ENCODE data around the gene UBE2D3.
A peak's percentile ranks its signal among the peaks of the same experiment; 100 is the strongest.

UBE2D3 gene

DNA sequence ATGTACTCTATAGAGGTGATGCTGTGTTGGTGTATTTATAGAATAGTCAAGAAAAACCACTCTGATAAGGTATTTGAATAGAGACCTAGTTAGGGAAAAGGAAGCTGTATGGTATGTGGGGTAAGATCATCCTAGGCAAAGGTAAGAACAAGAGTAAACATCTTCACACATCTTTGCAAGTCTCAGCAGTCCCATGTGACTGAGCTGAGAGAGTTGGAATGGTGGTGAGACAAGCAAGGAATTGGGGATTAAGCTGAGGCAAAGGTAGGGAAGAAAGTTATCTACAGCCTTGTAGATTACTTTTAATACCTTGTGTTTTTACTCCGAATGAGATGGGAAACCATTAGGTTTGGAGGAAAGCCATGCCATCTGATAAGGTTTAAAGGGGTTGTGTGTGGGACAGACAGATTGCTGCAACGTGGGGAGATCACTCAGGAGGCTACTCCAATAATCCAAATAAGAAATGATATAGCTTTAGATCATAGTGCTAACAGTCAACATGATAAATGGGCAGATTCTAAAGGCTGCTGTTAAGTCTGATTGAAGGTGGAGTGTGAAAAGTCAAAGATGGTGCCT is 34.9 kb downstream of the UBE2D3 start:
- DNase-seq = no peak

DNA sequence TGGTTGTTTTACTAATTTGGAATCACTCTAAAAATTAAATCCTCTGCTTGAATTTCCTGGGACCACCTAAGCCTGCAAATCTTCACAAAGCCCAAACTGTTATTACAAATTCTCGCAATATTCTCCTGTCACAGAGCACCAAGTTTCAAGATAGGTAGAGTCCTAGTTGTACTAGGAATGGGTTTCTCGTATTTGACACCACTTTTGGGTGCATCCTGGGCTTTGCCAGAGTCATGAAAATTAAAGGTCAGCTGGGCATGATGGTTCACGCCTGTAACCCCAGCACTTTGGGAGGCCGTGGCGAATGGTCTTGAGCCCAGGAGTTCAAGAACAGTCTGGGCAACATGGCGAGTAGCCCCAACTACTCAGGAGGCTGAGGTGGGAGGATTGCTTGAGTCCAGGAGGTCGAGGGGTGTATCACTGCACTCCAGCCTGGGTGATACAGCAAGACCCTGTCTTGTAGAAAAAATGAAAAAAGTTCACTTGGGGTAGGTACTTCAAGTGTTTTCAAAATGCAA is 36.0 kb downstream of the UBE2D3 start:
- no peak for DNase-seq

DNA sequence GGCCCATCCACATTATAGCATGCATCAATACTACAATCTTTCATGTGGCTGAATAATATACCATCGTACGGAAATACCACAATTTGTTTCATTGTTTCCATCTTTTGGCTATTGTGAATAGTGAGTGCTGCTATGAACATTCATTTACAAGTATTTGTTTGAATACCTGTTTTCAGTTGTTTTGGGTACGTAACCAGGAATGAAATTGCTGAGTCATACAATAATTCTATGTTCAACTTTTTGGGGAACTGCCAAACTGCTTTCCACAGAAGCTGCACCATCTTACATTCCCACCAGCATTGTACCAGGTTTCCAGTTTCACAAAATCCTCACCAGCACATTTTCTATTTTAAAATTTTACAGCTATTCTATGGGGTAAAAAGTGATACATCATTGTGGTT is 38.0 kb downstream of the UBE2D3 start:
- DNase-seq = no peak

DNA sequence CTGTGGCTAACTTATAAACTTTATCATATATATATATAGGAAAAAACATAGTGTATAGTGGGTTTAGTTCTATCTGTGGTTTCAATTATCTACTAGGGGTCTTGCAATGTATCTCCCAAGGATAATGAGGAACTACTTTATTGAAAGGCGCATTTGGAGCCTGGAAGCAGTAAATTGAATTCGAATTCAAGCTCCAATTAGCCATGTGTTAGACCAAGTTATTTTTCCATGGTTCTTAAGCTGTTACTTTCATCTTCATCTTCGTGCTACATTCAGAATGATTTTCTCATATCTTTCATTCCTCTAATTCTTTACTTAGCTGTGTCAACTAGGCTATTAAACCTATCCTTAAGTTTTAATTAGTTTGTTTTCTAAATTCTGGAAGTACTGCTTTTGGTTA is 39.4 kb downstream of the UBE2D3 start:
- DNase-seq = no peak

DNA sequence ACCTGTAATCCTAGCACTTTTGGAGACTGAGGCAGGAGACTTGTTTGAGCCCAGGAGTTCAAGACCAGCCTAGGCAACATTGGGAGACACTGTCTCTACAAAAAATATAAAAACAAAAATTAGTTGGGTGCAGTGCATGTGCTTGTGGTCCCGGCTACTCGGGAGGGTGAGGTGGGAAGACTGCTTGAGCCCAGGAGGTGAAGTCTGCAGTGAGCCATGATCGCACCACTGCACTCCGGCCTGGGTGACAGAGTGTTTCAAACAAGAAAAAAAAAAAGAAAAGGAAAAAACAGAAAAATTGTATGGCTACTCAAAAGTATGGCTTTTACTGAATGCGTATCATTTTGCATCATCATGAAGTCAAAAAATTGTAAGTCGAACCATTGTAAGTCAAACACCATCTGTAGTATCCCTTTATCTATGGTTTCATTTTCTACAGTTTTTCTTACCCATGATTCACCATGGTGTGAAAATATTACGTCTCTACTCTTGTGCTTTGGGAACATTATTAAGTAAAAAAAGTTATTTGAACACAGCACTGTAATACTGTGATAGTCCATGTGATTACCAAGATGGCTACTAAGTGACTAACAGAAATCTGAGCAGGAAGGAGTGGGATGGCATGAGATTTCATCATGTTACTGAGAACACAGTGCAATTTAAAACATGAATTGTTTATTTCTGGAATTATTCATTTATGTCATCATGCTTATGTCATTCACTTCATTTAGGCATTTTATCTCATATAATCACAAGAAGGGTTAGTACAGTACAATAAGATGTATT is 40.1 kb downstream of the UBE2D3 start:
- no peak for DNase-seq

DNA sequence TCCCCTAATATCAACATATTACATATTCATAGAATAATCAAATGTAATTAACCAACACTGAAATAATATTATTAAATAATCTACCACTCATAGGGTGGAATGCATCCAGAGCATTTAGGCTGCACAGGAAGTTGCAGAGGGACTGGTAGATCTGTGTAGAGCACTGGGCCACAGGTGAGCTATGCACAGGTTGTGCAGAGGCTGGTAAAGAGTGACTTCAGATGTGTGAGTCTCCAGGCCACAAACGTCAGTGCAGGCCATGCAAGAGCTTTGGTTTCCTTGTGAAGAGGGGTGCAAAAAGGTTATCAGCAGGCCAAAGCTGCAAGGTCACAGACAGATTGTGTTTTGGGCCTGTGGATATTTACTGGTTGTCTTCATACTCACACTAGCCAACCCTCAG is 41.1 kb downstream of the UBE2D3 start:
- no peak for DNase-seq

DNA sequence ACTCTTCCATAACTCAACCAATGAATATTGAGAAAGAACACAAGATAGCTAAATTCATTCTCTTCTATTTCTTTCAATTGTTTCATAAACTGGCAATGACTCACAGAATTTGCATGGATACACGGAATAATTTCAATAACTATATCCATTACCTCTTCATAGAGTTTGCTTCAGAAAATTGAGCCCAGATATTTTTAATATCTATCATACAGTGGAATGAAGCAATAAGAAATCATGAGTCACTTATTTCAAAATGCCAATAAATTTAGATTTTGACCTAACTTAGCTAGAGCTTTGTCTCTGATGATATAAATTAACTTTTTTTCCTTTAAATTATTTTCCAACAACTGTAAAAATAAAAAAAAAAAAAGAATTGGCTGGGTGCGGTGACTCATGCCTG is 44.3 kb downstream of the UBE2D3 start:
- DNase-seq = no peak

DNA sequence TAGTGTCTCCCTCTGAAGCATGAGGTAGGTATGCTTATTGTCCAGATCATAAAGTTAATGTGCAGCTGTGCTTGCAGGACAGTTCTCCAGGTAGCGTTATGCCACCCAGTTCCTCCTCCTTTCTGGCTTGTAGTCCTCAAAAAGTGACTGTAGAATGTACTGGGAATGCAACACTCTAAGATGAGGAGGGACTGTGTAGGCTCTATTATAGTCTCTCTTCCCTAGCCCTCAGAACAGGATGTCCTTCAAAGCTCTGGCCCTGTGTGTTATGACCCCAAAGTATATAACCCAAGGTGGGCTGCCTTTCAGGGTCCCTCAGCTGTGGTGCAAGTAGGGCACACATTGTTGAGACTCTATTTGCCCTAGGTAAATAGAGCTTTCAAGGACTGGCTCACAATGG is 45.8 kb downstream of the UBE2D3 start:
- DNase-seq = no peak

DNA sequence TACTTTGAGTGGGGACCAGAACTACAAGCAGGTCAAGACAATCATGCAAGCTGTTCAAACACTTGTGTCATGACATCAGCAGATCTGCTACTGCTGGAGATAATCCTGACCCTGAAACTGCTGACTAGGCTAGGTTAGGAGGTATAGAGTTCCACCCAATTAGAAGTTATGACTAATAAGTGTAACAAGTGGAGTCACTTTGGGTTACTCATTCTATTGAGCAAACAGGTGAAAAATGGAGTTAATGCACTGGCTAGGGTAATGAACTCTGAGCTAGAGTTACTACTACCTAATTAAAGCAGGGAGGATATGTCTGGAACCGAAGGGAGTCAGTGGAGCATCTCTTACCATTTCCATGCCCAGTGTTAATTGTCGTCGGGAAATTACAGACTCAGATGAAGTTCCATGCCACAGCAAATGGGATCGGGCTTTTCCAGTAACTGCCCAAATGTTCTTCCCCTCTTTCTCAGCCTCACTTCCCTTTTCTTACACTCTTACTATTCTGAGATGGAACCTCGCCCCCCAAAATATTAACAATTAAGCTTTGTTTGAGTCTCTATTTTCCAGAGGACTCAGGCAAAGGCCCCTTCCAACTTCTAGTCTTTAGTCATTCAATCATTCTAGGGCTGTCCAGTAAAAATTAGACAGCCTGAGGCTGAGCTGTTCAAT is 46.7 kb downstream of the UBE2D3 start:
- DNase-seq = no peak

DNA sequence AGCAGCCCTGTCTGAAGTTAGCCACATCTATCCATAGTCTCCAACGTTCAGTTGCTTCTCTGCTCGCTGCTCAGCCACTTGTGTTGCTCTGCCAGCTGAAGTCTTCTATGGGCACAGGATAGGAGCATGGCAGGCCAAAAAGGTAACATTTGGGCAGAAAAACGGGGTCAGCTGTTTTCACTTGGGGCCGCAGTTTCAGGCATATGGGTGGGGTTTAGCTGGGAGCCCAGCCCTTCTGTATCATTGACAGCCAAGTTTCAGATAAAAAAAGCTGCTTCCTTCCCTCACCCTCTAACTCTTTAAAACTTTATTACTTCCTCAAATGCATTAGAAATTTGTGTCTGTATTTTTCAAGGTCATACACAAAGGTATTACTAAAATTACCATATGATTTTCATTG is 48.1 kb downstream of the UBE2D3 start:
- DNase-seq = no peak

DNA sequence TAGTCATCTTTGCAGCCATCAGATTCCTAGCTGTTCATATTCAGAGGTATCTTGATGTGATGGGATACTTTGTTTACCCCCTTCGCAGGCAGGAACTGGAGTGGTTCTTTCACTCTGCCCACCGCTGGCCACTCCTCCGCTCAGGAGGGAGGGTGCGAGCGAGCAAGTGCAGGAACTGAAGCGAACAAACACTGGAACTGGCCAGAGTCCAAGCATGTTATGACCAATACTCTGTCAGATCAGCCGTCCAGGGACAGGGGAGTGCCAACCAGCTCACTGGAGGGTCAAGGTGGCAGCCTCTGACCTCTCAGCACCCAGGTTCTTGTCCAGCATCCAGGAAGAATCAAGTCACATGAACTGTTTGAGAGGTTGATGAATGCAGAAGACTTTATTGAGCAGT is 48.6 kb downstream of the UBE2D3 start:
- DNase-seq = peak in 3 of 56 donors; percentile 3 to 49 (median 8)

DNA sequence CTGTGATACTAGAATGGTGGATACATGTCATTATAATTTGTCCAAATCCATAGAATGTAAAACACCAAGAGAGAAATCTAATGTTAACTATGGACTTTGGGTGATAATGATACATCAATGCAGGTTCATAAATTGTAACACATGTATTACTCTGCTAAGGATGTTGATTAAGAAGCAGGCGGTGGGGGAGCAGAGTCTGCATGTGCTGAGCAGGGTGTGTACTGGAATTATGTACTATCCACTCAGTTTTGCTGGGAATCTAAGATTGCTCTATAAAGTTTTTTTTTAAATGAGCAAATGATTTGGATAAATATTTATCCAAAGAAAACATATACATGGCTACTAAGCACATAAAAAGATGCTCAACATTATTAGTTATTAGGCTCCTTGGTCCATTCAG is 51.5 kb downstream of the UBE2D3 start:
- no peak for DNase-seq

DNA sequence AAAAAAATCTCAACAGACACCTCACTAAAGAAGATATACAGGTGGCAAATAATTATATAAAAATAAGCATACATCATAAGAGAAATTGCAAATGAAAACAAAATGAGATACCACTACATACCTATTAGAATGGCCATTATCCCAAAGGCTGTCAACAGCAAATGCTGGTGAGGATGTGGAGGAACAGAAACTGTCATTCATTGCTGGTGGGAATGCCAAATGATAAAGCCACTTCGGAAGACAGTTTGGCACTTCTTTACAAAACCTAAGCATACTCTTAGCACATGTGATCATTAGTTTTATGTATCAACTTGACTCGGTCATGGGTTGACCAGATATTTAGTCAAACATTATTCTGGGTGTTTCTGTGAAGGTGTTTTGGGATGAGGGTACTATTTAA is 53.1 kb downstream of the UBE2D3 start:
- no peak for DNase-seq

DNA sequence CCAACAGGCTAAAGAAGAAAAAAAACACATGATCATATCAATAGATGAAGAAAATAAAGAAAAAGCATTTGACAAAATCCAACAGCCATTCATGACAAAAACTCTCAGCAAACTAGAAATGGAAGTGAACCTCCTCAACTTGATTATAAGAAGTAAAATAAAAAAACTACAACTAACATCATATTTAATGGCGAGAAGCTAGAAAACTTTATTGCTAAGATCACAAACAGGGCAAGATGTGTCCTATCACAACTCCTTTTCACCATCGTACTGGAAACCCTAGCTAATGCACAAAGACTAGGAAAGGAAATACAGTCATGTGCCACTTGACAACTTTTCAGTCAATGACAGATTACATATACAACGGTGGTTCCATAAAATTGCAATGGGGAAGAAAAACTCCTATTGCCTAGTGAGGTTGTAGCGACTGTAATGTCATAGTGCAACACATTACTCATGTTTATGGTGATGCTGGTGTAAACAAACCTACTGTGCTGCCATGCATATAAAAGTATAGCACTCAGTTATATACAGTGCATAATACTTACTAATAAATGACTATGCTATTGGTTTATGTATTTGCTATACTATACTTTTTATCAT is 54.5 kb downstream of the UBE2D3 start:
- DNase-seq = no peak

DNA sequence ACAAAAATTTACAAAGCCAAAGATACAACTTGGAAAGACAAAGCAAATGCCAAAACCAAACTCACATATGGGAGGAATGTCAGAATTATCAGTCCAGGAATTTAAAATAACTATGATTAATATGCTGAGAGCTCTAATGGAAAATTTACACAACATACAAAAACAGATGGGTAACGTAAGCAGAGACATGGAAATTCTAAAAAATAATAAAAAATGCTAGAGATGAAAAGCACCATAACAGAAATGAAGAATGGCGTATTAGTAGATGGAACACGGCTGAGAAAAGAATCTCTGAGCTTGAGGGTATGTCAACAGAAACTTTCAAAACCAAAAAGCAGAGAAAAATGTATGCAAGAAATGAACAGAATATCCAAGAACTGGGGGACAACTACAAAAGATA is 62.5 kb downstream of the UBE2D3 start:
- DNase-seq = no peak

DNA sequence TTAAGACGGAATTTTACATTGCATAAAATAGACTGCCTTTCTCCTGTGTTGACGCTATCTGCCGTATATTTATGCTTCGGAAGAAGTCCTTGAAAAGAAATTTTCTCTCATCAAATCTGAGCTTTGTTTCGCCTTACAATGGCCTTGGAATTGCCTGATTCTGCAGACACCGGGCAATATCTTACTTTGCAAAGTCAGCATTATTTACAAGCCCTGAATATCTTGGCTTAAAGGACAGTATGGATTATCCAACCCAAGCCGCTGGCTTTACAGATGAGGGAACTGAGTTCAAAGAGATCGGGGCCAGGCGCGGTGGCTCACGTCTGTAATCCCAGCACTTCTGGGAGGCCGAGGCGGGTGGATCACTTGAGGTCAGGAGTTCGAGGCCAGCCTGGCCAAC is 65.4 kb downstream of the UBE2D3 start:
- no peak for DNase-seq

DNA sequence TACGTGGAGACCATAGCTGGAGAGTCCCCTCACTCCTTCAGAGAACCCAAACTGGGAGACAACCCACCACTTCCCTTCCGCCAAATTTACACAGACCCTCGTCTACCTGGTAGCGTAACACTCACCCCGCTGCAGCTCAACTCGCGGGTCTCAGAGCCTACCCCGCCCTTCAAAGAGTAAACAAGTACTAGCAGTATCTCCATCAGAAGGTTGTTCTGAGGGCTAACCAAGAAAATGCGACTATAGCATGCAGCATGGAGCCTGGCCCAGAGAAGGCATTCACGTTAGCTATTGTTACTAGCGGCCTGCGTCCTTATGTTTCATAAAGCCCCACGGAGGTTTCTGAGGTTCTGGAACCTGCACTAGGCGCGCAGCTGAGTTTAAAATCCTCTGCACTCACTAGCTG is 66.1 kb downstream of the UBE2D3 start:
- peak in 4 of 56 donors; percentile 44 to 52 (median 50) for DNase-seq

DNA sequence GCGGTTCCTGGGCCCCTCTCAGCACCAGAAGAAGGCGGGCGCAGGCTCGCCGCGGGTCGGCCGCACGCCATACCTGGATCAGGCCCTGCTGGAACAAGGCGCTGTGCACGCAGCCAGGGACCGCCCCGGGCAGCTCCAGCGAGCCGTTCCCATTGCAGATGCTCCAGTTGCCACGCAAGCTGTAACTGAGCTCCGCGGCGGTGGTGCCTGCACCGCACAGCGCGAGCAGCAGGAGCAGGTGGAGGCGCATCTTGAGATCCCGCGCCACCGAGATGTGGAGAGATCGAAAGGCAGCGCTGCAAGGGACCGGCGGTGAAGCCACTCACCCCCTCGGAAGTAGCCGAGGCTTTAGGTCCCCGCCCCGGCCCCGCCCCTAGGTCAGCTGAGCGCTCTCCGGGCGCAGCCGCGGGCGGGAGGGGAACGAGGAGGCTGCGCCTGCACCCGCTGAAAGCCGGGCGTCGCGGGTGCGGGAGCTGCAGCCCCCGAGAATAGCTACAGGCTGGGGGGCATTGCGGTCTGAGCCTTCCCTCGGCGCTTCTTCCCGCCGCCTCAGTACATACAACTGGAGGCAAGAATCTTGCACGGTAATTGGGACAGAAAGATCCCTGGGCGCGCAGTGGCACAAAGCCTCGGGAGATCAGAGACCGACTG is 66.6 kb downstream of the UBE2D3 start, which contains the start of gene MANBA:
TSS of gene MANBA (minus strand) at position 324 of the 651 bp plus-strand sequence. CDS start at position 250, 74 bp downstream.
- peak in 54 of 56 donors; percentile 26 to 87 (median 69) for DNase-seq

DNA sequence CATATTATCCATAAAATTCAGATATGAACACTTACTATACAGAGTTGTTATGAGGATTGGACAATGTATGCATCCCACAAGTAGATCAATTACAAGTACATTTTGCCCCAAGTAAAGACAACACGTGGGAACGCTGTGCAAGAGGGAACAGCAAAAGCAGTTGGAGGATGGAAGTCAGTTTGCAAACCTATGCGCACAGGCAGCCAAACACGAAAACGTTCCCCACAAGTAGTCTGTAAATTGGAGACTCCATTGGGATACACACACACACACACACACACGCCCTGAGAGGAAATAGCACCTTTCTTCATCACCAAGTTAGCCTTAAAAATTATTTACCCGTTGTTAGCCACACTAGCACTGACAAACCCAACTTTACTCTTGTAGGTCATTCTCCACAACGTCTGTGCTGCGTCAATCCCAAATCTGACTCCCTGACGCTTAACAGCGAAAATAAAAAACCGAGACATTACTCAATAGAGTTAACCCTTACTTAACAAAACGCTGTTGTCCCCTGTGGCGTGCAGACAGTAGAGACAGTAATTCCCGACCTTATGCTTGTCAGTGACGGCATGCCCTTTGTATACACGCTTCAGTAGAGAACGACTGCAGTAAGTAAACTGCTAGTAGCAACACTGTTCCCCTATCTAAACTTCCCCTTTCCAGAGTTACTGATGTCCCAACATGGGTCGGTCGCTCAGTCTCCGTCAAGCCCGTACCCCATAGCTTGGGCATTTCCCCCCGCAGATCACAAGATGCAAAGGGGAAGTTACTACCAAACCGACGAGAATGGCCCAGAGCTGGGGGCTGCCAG is 67.3 kb downstream of the UBE2D3 start:
- peak in 25 of 56 donors; percentile 28 to 79 (median 58) for DNase-seq

All from amygdala (tissue), 56 donors.